ENCODE measurements around the gene NYAP2.

The NYAP2 gene

DNA sequence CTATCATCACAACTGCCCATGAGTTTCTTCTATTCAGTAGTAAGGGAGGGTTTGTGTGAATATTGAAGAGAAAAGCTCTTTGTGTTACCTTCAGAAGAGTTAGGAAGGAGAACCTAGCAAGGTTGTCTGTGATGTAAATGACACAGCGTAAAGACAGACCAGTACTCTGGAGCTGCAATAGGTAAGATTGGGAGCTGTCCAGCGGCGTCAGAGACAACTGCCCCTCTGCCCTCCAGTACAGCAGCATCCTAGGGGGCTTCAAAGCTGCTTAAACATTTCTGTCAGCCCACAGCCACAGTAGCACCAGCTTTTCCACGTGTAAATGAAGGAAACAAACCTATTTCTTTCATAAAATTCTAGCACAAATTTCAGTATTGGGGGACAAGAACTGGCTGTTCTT, 34.5 kb downstream of the NYAP2 start:
- ChIA-PET POLR2A (no interaction called here), CTCF (no interaction called here)
- DNase-seq (ENCODE audit: extremely low spot score), result no peak
- TF ChIP-seq CTBP1 (IDR thresholded peaks at IDR 0.05; ENCODE audit: borderline replicate concordance) (no peak), FOXA1 (IDR thresholded peaks at IDR 0.05) (no peak), ELF4 (IDR thresholded peaks at IDR 0.05) (no peak), NFRKB (IDR thresholded peaks at IDR 0.05) (no peak), SUZ12 (IDR thresholded peaks at IDR 0.05) (no peak), L3MBTL2 (conservative IDR thresholded peaks at IDR 0.05) (no peak), PKNOX1 (IDR thresholded peaks at IDR 0.05) (no peak), FOXK2 (IDR thresholded peaks at IDR 0.05) (no peak), FOXM1 (IDR thresholded peaks at IDR 0.05; ENCODE audit: borderline replicate concordance) (no peak), ZNF384 (IDR thresholded peaks at IDR 0.05) (no peak), HDGF (IDR thresholded peaks at IDR 0.05; ENCODE audit: borderline replicate concordance) (no peak), LEF1 (IDR thresholded peaks at IDR 0.05; ENCODE audit: borderline replicate concordance) (no peak), ARNT (IDR thresholded peaks at IDR 0.05) (no peak), TARDBP (IDR thresholded peaks at IDR 0.05) (no peak), SP1 (IDR thresholded peaks at IDR 0.05) (no peak), BHLHE40 (IDR thresholded peaks at IDR 0.05; ENCODE audit: borderline replicate concordance) (no peak)

GRCh38 chr2:225437319-225437718, 37.8 kb downstream of the NYAP2 start:
- no peak for DNase-seq (ENCODE audit: extremely low spot score)
- ChIA-PET CTCF (no interaction called here), POLR2A (no interaction called here)
- TF ChIP-seq HDGF (IDR thresholded peaks at IDR 0.05; ENCODE audit: borderline replicate concordance), result no peak
- TF ChIP-seq BHLHE40 (IDR thresholded peaks at IDR 0.05; ENCODE audit: borderline replicate concordance), result no peak
- TF ChIP-seq TARDBP (IDR thresholded peaks at IDR 0.05), result no peak
- TF ChIP-seq ZNF384 (IDR thresholded peaks at IDR 0.05), result no peak
- TF ChIP-seq FOXA1 (IDR thresholded peaks at IDR 0.05), result no peak
- TF ChIP-seq NFRKB (IDR thresholded peaks at IDR 0.05), result no peak
- TF ChIP-seq ARNT (IDR thresholded peaks at IDR 0.05), result no peak
- TF ChIP-seq FOXK2 (IDR thresholded peaks at IDR 0.05), result no peak
- no peak for TF ChIP-seq LEF1 (IDR thresholded peaks at IDR 0.05; ENCODE audit: borderline replicate concordance)
- no peak for TF ChIP-seq FOXM1 (IDR thresholded peaks at IDR 0.05; ENCODE audit: borderline replicate concordance)
- no peak for TF ChIP-seq L3MBTL2 (conservative IDR thresholded peaks at IDR 0.05)

DNA sequence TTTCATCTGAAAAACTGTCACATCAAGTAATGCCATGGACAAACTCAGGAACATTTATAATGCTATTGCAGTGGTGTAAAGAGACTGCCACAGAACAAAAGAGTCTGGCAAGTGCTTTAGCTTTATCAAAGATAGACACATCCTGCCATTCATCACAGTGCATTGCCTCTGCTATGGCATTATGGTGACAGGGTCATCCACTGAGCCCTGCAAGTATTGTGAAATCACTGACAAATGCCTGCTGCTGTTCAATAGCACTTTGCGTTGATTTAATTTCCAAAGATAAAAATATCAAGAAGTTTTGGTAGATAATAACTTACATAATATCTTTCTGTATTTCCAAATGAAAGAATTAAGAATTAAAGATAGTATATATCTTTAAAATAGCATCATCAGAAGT, 38.7 kb downstream of the NYAP2 start:
- ChIA-PET CTCF (no interaction called here), POLR2A (no interaction called here)
- no peak for TF ChIP-seq BHLHE40 (IDR thresholded peaks at IDR 0.05; ENCODE audit: borderline replicate concordance)
- TF ChIP-seq ARNT (IDR thresholded peaks at IDR 0.05), result no peak
- TF ChIP-seq PKNOX1 (IDR thresholded peaks at IDR 0.05), result no peak
- TF ChIP-seq NFRKB (IDR thresholded peaks at IDR 0.05), result no peak
- no peak for TF ChIP-seq LEF1 (IDR thresholded peaks at IDR 0.05; ENCODE audit: borderline replicate concordance)
- no peak for TF ChIP-seq HDGF (IDR thresholded peaks at IDR 0.05; ENCODE audit: borderline replicate concordance)
- no peak for TF ChIP-seq ELF4 (IDR thresholded peaks at IDR 0.05)
- no peak for TF ChIP-seq ZNF384 (IDR thresholded peaks at IDR 0.05)
- no peak for TF ChIP-seq FOXA1 (IDR thresholded peaks at IDR 0.05)
- TF ChIP-seq FOXK2 (IDR thresholded peaks at IDR 0.05), result no peak
- TF ChIP-seq SP1 (IDR thresholded peaks at IDR 0.05), result no peak
- no peak for TF ChIP-seq SUZ12 (IDR thresholded peaks at IDR 0.05)
- no peak for TF ChIP-seq TARDBP (IDR thresholded peaks at IDR 0.05)
- TF ChIP-seq CTBP1 (IDR thresholded peaks at IDR 0.05; ENCODE audit: borderline replicate concordance), result no peak
- TF ChIP-seq L3MBTL2 (conservative IDR thresholded peaks at IDR 0.05), result no peak
- TF ChIP-seq FOXM1 (IDR thresholded peaks at IDR 0.05; ENCODE audit: borderline replicate concordance), result no peak
- DNase-seq (ENCODE audit: extremely low spot score), result no peak

GRCh38 chr2:225452677-225453076, 53.2 kb downstream of the NYAP2 start:
- no peak for DNase-seq (ENCODE audit: extremely low spot score)
- ChIA-PET POLR2A (no interaction called here), CTCF (no interaction called here)
- TF ChIP-seq LEF1 (IDR thresholded peaks at IDR 0.05; ENCODE audit: borderline replicate concordance) (no peak), FOXA1 (IDR thresholded peaks at IDR 0.05) (no peak), FOXK2 (IDR thresholded peaks at IDR 0.05) (no peak), TARDBP (IDR thresholded peaks at IDR 0.05) (no peak), HDGF (IDR thresholded peaks at IDR 0.05; ENCODE audit: borderline replicate concordance) (no peak), ZNF384 (IDR thresholded peaks at IDR 0.05) (no peak), SP1 (IDR thresholded peaks at IDR 0.05) (no peak), ELF4 (IDR thresholded peaks at IDR 0.05) (no peak), CTBP1 (IDR thresholded peaks at IDR 0.05; ENCODE audit: borderline replicate concordance) (no peak), ARNT (IDR thresholded peaks at IDR 0.05) (no peak), PKNOX1 (IDR thresholded peaks at IDR 0.05) (no peak), SUZ12 (IDR thresholded peaks at IDR 0.05) (no peak), BHLHE40 (IDR thresholded peaks at IDR 0.05; ENCODE audit: borderline replicate concordance) (no peak), FOXM1 (IDR thresholded peaks at IDR 0.05; ENCODE audit: borderline replicate concordance) (no peak), L3MBTL2 (conservative IDR thresholded peaks at IDR 0.05) (no peak), NFRKB (IDR thresholded peaks at IDR 0.05) (no peak)

GRCh38 chr2:225454412-225454811, 54.9 kb downstream of the NYAP2 start:
- DNase-seq (ENCODE audit: extremely low spot score), result no peak
- ChIA-PET CTCF (no interaction called here), POLR2A (no interaction called here)
- TF ChIP-seq ZNF384 (IDR thresholded peaks at IDR 0.05) (no peak), BHLHE40 (IDR thresholded peaks at IDR 0.05; ENCODE audit: borderline replicate concordance) (no peak), FOXM1 (IDR thresholded peaks at IDR 0.05; ENCODE audit: borderline replicate concordance) (no peak), LEF1 (IDR thresholded peaks at IDR 0.05; ENCODE audit: borderline replicate concordance) (no peak), L3MBTL2 (conservative IDR thresholded peaks at IDR 0.05) (no peak), SP1 (IDR thresholded peaks at IDR 0.05) (no peak), NFRKB (IDR thresholded peaks at IDR 0.05) (no peak), PKNOX1 (IDR thresholded peaks at IDR 0.05) (no peak), TARDBP (IDR thresholded peaks at IDR 0.05) (no peak), HDGF (IDR thresholded peaks at IDR 0.05; ENCODE audit: borderline replicate concordance) (no peak), ELF4 (IDR thresholded peaks at IDR 0.05) (no peak), FOXK2 (IDR thresholded peaks at IDR 0.05) (no peak), CTBP1 (IDR thresholded peaks at IDR 0.05; ENCODE audit: borderline replicate concordance) (no peak), SUZ12 (IDR thresholded peaks at IDR 0.05) (no peak)

All from HEK293T (cell line).